Measurements from ENCODE around the gene NOCT.

DNA sequence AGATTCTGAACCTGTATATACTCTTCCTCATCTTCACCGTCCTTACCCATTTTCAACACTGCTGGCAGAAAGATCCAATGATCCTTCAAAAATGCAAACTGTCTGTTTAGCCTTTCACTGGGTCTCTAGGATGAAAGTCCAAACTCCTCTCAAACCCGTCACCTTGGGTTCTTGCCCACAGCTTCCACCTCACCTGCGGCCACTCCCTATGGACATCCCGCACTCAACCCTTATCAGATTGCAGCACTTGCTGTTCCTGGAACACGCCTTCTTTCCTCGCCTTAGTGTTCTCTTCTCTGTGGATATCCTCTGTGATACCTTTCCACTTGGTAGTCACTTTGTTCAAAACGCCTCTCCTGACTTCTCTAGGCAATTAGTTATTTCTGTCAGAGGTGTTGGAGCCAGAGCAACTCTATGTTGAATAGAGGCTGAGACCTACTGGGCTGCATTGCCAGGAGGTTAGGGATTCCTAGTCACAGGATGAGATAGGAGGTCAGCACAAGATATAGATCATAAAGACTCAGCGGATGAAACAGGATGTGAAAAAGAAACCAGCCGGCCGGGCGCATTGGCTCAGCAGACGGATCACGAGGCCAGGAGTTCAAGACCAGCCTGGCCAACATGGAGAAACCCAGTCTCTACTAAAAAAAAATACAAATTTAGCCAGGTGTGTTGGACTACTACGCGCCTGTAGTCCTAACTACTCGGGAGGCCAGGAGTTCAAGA is 4.2 kb upstream of the NOCT start:
- TF ChIP-seq, protein P1, sequence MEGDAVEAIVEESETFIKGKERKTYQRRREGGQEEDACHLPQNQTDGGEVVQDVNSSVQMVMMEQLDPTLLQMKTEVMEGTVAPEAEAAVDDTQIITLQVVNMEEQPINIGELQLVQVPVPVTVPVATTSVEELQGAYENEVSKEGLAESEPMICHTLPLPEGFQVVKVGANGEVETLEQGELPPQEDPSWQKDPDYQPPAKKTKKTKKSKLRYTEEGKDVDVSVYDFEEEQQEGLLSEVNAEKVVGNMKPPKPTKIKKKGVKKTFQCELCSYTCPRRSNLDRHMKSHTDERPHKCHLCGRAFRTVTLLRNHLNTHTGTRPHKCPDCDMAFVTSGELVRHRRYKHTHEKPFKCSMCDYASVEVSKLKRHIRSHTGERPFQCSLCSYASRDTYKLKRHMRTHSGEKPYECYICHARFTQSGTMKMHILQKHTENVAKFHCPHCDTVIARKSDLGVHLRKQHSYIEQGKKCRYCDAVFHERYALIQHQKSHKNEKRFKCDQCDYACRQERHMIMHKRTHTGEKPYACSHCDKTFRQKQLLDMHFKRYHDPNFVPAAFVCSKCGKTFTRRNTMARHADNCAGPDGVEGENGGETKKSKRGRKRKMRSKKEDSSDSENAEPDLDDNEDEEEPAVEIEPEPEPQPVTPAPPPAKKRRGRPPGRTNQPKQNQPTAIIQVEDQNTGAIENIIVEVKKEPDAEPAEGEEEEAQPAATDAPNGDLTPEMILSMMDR (IDR thresholded peaks at IDR 0.05) = no peak
- no peak for TF ChIP-seq POLR2A (IDR thresholded peaks at IDR 0.05)
- TF ChIP-seq POLR2AphosphoS5 (IDR thresholded peaks at IDR 0.05; ENCODE audit: insufficient read depth in 1 of 2, low read depth in 1 of 2) = no peak

Measured in vagina (tissue), 2 donors.